ENCODE measurements around the gene OSER1.
"Not testable (repeated sequence)": the region's sequence is repeated elsewhere in the genome, so short reads cannot be mapped to it uniquely, and the experiment has no call there.

OSER1 gene

GRCh38 chr20:44247131-44247571 is 36.6 kb upstream of the OSER1 start, which contains the start of gene GDAP1L1:
TSS of gene GDAP1L1 (plus strand) at chr20:44247308. CDS start at chr20:44247335, 27 bp downstream.
- Histone ChIP-seq H3K4me3 (ENCODE audit: low read length, poor library complexity, severe bottlenecking) (no peak within 1 kb of the TSS), H4K20me1 (ENCODE audit: insufficient read depth, low read length, poor library complexity, severe bottlenecking) (no peaks in the 10 kb centered on the region), H3K9me2 (replicated peaks; ENCODE audit: low read depth, low read length) (no peaks in the 10 kb centered on the region), H3F3A (ENCODE audit: low read depth) (no peaks in the 10 kb centered on the region), H3K9me3 (ENCODE audit: insufficient read depth, low read depth, low read length) (no peaks in the 10 kb centered on the region), H3K36me3 (ENCODE audit: insufficient read depth, low read length) (no peaks in the 10 kb centered on the region), H3K4me1 (ENCODE audit: insufficient read depth, low read length, poor library complexity, severe bottlenecking) (no peaks in the 10 kb centered on the region), H3K9ac (ENCODE audit: low read depth, low read length, poor library complexity, severe bottlenecking) (no peak within 1 kb of the TSS), H3K79me2 (ENCODE audit: insufficient read depth, low read length) (no peaks in the 10 kb centered on the region), H3K4me2 (ENCODE audit: low read depth, low read length, poor library complexity, severe bottlenecking) (no peak within 1 kb of the TSS), H2AFZ (ENCODE audit: low read length) (no peak within 1 kb of the TSS), H3K27me3 (ENCODE audit: insufficient read depth, low read length, poor library complexity, severe bottlenecking) (no peaks in the 10 kb centered on the region)
- TF ChIP-seq CTCF (conservative IDR thresholded peaks at IDR 0.05; ENCODE audit: low read length) (no peak), EZH2phosphoT487 (IDR thresholded peaks at IDR 0.05; ENCODE audit: borderline replicate concordance) (no peak)

- no peaks in the 10 kb centered on the region for H3K27me3 ChIP-seq (ENCODE audit: insufficient read depth, low read length, poor library complexity, severe bottlenecking)
Observed at GRCh38 chr20:44245977-44246376, 35.4 kb upstream of the OSER1 start.

GRCh38 chr20:44241796-44242195 is 31.2 kb upstream of the OSER1 start:
- H3K4me3 ChIP-seq (ENCODE audit: low read length, poor library complexity, severe bottlenecking), result no peak overlapping the region
- no peaks in the 10 kb centered on the region for H3K79me2 ChIP-seq (ENCODE audit: insufficient read depth, low read length)
- no peaks in the 10 kb centered on the region for H3K9me2 ChIP-seq (replicated peaks; ENCODE audit: low read depth, low read length)
- H3K9ac ChIP-seq (ENCODE audit: low read depth, low read length, poor library complexity, severe bottlenecking), result no peak overlapping the region
- no peaks in the 10 kb centered on the region for H3K4me1 ChIP-seq (ENCODE audit: insufficient read depth, low read length, poor library complexity, severe bottlenecking)
- H4K20me1 ChIP-seq (ENCODE audit: insufficient read depth, low read length, poor library complexity, severe bottlenecking), result no peaks in the 10 kb centered on the region
- no peak overlapping the region for H3K4me2 ChIP-seq (ENCODE audit: low read depth, low read length, poor library complexity, severe bottlenecking)
- H3K9me3 ChIP-seq (ENCODE audit: insufficient read depth, low read depth, low read length), result no peaks in the 10 kb centered on the region
- H2AFZ ChIP-seq (ENCODE audit: low read length), result no peak overlapping the region
- H3K36me3 ChIP-seq (ENCODE audit: insufficient read depth, low read length), result no peaks in the 10 kb centered on the region
- no peak for TF ChIP-seq EZH2phosphoT487 (IDR thresholded peaks at IDR 0.05; ENCODE audit: borderline replicate concordance)
- TF ChIP-seq CTCF (conservative IDR thresholded peaks at IDR 0.05; ENCODE audit: low read length), result no peak
- no peaks in the 10 kb centered on the region for H3K27me3 ChIP-seq (ENCODE audit: insufficient read depth, low read length, poor library complexity, severe bottlenecking)
- no peaks in the 10 kb centered on the region for H3F3A ChIP-seq (ENCODE audit: low read depth)

More at GRCh38 chr20:44245977-44246376, 35.4 kb upstream of the OSER1 start:
- Histone ChIP-seq H3F3A (ENCODE audit: low read depth) (no peaks in the 10 kb centered on the region), H4K20me1 (ENCODE audit: insufficient read depth, low read length, poor library complexity, severe bottlenecking) (no peaks in the 10 kb centered on the region), H3K9me2 (replicated peaks; ENCODE audit: low read depth, low read length) (no peaks in the 10 kb centered on the region), H2AFZ (ENCODE audit: low read length) (no peak overlapping the region), H3K9me3 (ENCODE audit: insufficient read depth, low read depth, low read length) (no peaks in the 10 kb centered on the region), H3K4me1 (ENCODE audit: insufficient read depth, low read length, poor library complexity, severe bottlenecking) (no peaks in the 10 kb centered on the region), H3K79me2 (ENCODE audit: insufficient read depth, low read length) (no peaks in the 10 kb centered on the region), H3K9ac (ENCODE audit: low read depth, low read length, poor library complexity, severe bottlenecking) (no peak overlapping the region), H3K36me3 (ENCODE audit: insufficient read depth, low read length) (no peaks in the 10 kb centered on the region), H3K4me3 (ENCODE audit: low read length, poor library complexity, severe bottlenecking) (no peak overlapping the region), H3K4me2 (ENCODE audit: low read depth, low read length, poor library complexity, severe bottlenecking) (no peak overlapping the region)
- no peak for TF ChIP-seq EZH2phosphoT487 (IDR thresholded peaks at IDR 0.05; ENCODE audit: borderline replicate concordance)
- no peak for TF ChIP-seq CTCF (conservative IDR thresholded peaks at IDR 0.05; ENCODE audit: low read length)

GRCh38 chr20:44236840-44237239 is 26.3 kb upstream of the OSER1 start:
- H3K36me3 ChIP-seq (ENCODE audit: insufficient read depth, low read length); H3K9ac ChIP-seq (ENCODE audit: low read depth, low read length, poor library complexity, severe bottlenecking); H3F3A ChIP-seq (ENCODE audit: low read depth); H3K4me2 ChIP-seq (ENCODE audit: low read depth, low read length, poor library complexity, severe bottlenecking); H3K4me1 ChIP-seq (ENCODE audit: insufficient read depth, low read length, poor library complexity, severe bottlenecking); H3K9me2 ChIP-seq (replicated peaks; ENCODE audit: low read depth, low read length); H2AFZ ChIP-seq (ENCODE audit: low read length); H3K79me2 ChIP-seq (ENCODE audit: insufficient read depth, low read length); H3K27me3 ChIP-seq (ENCODE audit: insufficient read depth, low read length, poor library complexity, severe bottlenecking); H3K9me3 ChIP-seq (ENCODE audit: insufficient read depth, low read depth, low read length); H4K20me1 ChIP-seq (ENCODE audit: insufficient read depth, low read length, poor library complexity, severe bottlenecking); H3K4me3 ChIP-seq (ENCODE audit: low read length, poor library complexity, severe bottlenecking): not testable (repeated sequence)

Measured in Loucy (cell line).